OCI-LY1 (cell line): ENCODE results near the gene SPRY1.

ENCODE experiments used
- H2AFZ ChIP-seq: fragments of 200-600 bp; sonication (generic), shearing (Covaris generic); 2 replicates; pipeline ENCODE4 v1.6.0; 2014; ENCODE audit warnings: antibody characterized with exemption, mild to moderate bottlenecking, low read length
- H3F3A ChIP-seq: fragments of 200-600 bp; sonication (generic), shearing (Covaris generic); 2 replicates; pipeline ENCODE4 v1.6.0; 2014; ENCODE audit warnings: mild to moderate bottlenecking, antibody characterized with exemption, low read length, moderate library complexity; ENCODE audit not compliant: insufficient read depth
- H3K27ac ChIP-seq: fragments of 200-600 bp; sonication (generic); 2 replicates; pipeline ENCODE4 v1.5.1; 2014; ENCODE audit warnings: low read length, mixed run types, mild to moderate bottlenecking, low read depth; ENCODE audit not compliant: poor library complexity, severe bottlenecking
- H3K27me3 ChIP-seq: fragments of 200-600 bp; sonication (generic); 2 replicates; pipeline ENCODE4 v1.6.0; 2014; ENCODE audit warnings: antibody characterized with exemption, mild to moderate bottlenecking, low read length, moderate library complexity; ENCODE audit not compliant: insufficient read depth
- H3K36me3 ChIP-seq: fragments of 200-600 bp; sonication (generic); 2 replicates; pipeline ENCODE4 v1.6.1; 2014; ENCODE audit warnings: mild to moderate bottlenecking, antibody characterized with exemption, low read length, moderate library complexity, mixed read lengths; ENCODE audit not compliant: insufficient read depth
- H3K4me1 ChIP-seq: fragments of 200-600 bp; sonication (generic); 2 replicates; pipeline ENCODE4 v1.5.1; 2014; ENCODE audit warnings: mild to moderate bottlenecking, low read length, moderate library complexity; ENCODE audit not compliant: insufficient read depth, severe bottlenecking
- H3K4me2 ChIP-seq: fragments of 200-600 bp; sonication (generic), shearing (Covaris generic); 2 replicates; pipeline ENCODE4 v1.6.1; 2014; ENCODE audit warnings: low read length
- H3K4me3 ChIP-seq: fragments of 200-600 bp; sonication (generic); 2 replicates; pipeline ENCODE4 v1.5.1; 2014; ENCODE audit warnings: low read length, low read depth, mild to moderate bottlenecking, mixed read lengths; ENCODE audit not compliant: poor library complexity, severe bottlenecking
- H3K79me2 ChIP-seq: fragments of 200-600 bp; shearing (Covaris generic); 2 replicates; pipeline ENCODE4 v1.6.1; 2016; ENCODE audit warnings: mixed run types, low read length, mixed read lengths; ENCODE audit not compliant: insufficient read depth
- H3K9ac ChIP-seq: fragments of 200-600 bp; sonication (generic), shearing (Covaris generic); 2 replicates; pipeline ENCODE4 v1.6.1; 2014; ENCODE audit warnings: mild to moderate bottlenecking, low read length, mixed read lengths
- H3K9me2 ChIP-seq: fragments of 200-600 bp; sonication (generic), shearing (Covaris generic); 2 replicates; pipeline ENCODE4 v1.6.1; 2014; ENCODE audit warnings: low read depth, mild to moderate bottlenecking, low read length, mixed read lengths
- H3K9me3 ChIP-seq: fragments of 200-600 bp; shearing (Covaris generic); 2 replicates; pipeline ENCODE4 v1.6.1; 2014; ENCODE audit warnings: low read length, mixed read lengths
- H4K20me1 ChIP-seq: fragments of 200-600 bp; sonication (generic), shearing (Covaris generic); 2 replicates; pipeline ENCODE4 v1.6.0; 2016; ENCODE audit warnings: mild to moderate bottlenecking, low read length; ENCODE audit not compliant: insufficient read depth
- CTCF ChIP-seq: fragments of 200-600 bp; sonication (generic), shearing (Covaris generic); IDR thresholded peaks from 2 replicates; pipeline ENCODE4 v1.5.1; 2017; ENCODE audit warnings: mild to moderate bottlenecking, antibody characterized with exemption, low read length, moderate library complexity, mixed read lengths
- EZH2 ChIP-seq: fragments of 200-600 bp; sonication (generic), shearing (Covaris generic); IDR thresholded peaks from 2 replicates; pipeline ENCODE4 v1.8.0; 2017; ENCODE audit warnings: borderline replicate concordance, mixed run types, mild to moderate bottlenecking, antibody characterized with exemption, low read length, moderate library complexity, mixed read lengths

Gene SPRY1

GRCh38 chr4:123433573-123433972, 37.0 kb downstream of the SPRY1 start:
- Histone ChIP-seq H3K27ac (no peak overlapping the region), H3K36me3 (no peaks in the 10 kb centered on the region), H3K9ac (no peak overlapping the region), H3K79me2 (no peaks in the 10 kb centered on the region), H3K9me2 (no peaks in the 10 kb centered on the region), H3F3A (no peaks in the 10 kb centered on the region), H3K4me3 (no peak overlapping the region), H3K4me1 (peaks cover 10% of the 10 kb centered on the region), H3K9me3 (peaks cover 6% of the 10 kb centered on the region; the same call in 1 of the 2 replicates), H3K4me2 (no peak overlapping the region), H4K20me1 (no peaks in the 10 kb centered on the region), H2AFZ (no peak overlapping the region), H3K27me3 (no peaks in the 10 kb centered on the region)
- TF ChIP-seq CTCF (no peak), EZH2 (no peak)

GRCh38 chr4:123433976-123434375, 37.4 kb downstream of the SPRY1 start:
- TF ChIP-seq EZH2 (no peak), CTCF (no peak)

GRCh38 chr4:123435246-123436113, 38.9 kb downstream of the SPRY1 start:
- Histone ChIP-seq H3K36me3 (no peaks in the 10 kb centered on the region), H3K9ac (no peak overlapping the region), H3K9me3 (peaks cover 6% of the 10 kb centered on the region; the same call in 1 of the 2 replicates), H3K79me2 (no peaks in the 10 kb centered on the region), H2AFZ (no peak overlapping the region), H3K27ac (no peak overlapping the region), H3K4me1 (peaks cover 10% of the 10 kb centered on the region), H3K9me2 (no peaks in the 10 kb centered on the region), H3F3A (no peaks in the 10 kb centered on the region), H4K20me1 (no peaks in the 10 kb centered on the region), H3K4me3 (no peak overlapping the region), H3K4me2 (no peak overlapping the region), H3K27me3 (no peaks in the 10 kb centered on the region)
- TF ChIP-seq EZH2 = no peak
- no peak for TF ChIP-seq CTCF

More at GRCh38 chr4:123433976-123434375, 37.4 kb downstream of the SPRY1 start:
- Histone ChIP-seq H3K9me3 (peaks cover 6% of the 10 kb centered on the region; the same call in 1 of the 2 replicates), H3K4me2 (no peak overlapping the region), H2AFZ (no peak overlapping the region), H4K20me1 (no peaks in the 10 kb centered on the region), H3K36me3 (no peaks in the 10 kb centered on the region), H3K4me3 (no peak overlapping the region), H3K4me1 (peaks cover 10% of the 10 kb centered on the region), H3F3A (no peaks in the 10 kb centered on the region), H3K79me2 (no peaks in the 10 kb centered on the region), H3K27me3 (no peaks in the 10 kb centered on the region), H3K9ac (no peak overlapping the region), H3K27ac (no peak overlapping the region), H3K9me2 (no peaks in the 10 kb centered on the region)
